Activated T-cell treated with anti-CD3 and anti-CD28 coated beads, Interleukin-2, amount 50 U/mL, for 1 hour (primary cell): ENCODE measurements around the gene EHHADH.
"Not testable (repeated sequence)": the region's sequence is repeated elsewhere in the genome, so short reads cannot be mapped to it uniquely, and the experiment has no call there.

Experiments
- DNase-seq: peaks from one replicate; pipeline ENCODE4 v3.0.0-alpha.2; 2020

The EHHADH gene

DNA sequence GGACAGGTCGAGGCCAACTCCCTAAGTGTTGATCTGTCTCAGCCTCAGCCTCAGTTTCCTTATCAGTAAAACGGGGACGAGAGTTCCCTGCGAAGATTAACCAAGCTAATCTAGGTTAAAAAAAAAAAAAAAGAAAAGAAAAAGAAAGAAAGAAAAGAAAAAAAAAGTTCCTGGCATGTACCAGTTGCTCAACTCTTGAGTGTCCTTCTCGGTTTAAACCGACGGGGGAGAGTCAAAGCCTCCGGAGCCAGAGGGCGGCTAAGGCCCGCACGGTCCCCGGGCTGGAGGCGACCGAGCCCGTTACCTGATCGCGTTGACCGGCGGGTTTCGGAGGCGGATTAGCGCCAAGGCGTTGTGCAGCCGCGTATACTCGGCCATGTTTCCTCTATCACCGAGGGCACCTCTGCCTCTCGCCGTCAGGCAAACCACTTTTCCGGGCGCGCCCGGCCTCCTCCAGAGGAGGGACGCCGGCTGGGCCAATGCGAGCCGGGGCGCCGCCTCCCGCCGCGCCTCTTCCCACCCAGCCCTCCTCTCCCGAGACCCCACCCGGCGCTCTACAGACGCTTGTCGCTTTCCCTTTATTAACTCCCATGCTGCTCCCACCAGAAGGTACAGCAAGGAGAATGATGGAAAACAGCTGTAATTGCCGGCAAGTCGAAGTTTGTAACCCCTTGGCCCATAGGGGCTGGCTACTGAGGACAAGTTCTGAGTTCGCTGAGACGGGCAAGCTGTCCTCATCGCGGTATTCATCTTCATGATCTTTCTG is at the start of gene EHHADH:
EHHADH (minus strand) TSS at position 405 of the 766 bp plus-strand sequence; CDS start at position 378, 27 bp downstream.
- peak; percentile 65 for DNase-seq

DNA sequence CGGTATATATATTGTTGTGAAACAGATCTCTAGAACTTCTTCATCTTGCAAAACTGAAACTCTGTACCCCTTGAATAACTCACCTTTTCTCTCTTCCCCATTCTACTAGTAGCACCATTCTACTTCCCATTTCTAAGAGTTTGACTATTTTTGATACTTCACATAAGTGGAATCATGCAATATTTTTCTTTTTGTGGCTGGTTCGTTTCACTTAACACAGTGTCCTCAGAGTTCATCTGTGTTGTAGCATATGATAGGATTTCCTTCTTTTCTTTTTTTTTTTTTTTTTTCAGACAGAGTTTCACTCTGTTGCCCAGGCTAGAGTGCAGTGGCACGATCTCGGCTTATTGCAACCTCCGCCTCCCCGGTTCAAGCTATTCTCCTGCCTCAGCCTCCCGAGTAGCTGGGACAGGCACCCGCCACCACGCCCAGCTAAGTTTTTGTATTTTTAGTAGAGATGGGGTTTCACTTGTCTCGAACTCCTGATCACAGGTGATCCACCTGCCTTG is 46.1 kb upstream of the EHHADH start:
- DNase-seq = not testable (repeated sequence)

DNA sequence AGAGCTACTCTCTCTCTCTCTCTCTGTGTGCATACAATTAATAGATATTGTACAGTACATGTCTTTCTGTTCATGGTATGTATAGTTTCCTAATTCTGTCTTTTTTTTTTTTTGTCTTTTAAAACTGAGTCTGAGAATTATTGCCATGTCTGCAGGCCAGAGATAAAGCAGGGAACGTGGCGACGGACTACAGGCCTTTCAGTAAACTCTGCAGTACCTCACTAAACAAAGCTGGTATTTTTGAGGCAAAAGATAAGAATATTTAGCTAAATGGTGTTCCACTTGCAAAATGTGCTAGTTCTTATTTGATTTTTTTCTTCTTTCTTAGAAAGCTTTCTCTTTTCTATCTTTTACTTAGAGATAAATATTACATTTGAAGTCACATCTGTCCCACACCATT is 44.0 kb upstream of the EHHADH start:
- no peak for DNase-seq

DNA sequence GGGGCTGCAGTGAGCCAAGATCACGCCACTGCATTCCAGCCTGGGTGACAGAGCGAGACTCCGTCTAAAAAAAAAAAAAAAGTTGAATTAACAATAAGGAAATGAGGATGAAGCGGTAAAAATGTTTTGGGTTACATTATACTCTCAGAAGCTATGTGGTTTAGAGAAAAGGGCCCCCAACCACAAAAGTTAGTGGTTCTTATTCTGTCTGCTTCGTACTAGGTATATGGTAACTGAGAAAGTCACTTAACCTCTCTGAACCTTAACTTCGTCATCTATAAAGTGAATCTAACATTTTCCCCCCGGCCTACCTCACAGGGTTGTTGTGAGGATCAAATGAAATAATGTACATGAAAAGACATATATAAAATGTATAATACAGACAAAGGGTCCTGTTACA is 38.4 kb upstream of the EHHADH start:
- DNase-seq = no peak

DNA sequence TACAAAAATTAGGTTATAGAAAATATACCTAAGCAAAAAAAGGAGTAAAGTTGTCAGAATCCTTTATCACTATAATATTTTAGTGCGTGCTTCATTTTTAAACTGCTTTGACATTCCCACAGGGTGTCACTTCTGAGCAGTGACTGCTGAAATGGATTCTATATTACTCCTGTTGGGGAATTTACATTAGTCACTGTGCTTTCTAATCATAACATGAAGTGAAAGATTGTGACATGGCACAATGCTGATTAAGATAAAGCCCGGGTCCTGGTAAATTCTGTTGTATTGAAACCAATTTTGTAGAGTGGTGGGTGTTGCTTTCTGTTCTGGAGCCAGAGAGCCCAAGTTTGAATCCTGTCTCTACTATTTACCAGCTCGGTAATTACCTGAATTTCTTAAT is 36.4 kb upstream of the EHHADH start:
- DNase-seq = no peak

DNA sequence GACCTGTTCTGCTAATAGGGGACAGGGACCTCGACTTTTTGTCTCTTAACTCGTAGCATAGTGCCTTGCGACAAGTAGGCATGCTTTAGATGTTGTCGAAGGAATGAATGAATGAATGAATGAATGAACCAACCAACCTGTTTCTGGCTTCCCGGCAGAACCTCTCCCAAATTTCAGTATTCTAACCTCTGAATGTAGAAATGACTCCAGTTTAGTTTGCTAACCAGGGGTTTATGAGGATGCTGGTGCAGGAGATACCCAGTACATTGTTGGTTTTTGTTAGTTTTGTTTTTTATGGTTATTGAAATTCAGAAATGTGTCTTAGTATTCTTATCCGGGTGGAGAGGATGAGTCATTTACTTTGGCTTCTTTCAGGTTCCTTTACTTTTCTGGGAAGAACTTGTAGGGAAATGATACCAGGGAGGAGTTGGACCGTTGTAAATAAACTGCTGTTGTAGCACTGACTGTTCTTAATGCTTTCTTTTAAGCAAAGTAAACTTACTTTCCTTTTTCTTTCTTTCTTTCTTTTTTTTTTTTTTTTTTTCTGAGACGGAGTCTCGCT is 29.6 kb upstream of the EHHADH start:
- no peak for DNase-seq

DNA sequence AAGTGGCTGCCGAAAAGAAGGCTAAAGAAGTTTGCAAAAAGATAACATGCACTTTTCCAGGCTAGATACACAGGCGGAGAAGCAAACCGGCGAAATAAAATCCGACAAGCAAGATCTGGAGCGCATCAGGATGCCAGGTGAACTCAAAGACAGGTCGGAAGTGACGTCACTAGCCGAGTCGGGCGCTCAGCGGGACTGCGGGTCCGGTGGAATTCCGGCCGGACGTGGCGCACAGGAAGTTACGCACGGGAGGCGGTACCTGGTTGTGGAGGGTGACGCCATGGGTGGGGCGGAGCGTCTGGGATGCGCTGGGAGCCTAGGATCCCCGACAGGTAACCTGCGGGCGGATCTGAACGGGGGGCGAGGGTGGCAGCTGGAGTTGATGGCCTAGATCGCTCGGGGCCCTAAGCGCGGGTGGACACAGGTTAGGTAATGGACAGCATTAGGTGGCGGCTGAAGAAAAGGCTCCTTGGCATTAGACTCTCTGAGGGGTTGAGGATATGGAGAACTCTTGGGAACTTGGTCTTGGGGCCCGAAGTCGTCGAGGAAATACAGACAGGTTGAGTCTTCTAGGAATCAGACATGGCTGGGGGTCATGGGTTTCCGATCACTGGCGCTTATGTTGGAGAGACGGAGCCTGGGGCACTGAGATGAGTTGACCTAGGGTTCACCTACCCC is 29.0 kb upstream of the EHHADH start:
- DNase-seq = peak; percentile 94

DNA sequence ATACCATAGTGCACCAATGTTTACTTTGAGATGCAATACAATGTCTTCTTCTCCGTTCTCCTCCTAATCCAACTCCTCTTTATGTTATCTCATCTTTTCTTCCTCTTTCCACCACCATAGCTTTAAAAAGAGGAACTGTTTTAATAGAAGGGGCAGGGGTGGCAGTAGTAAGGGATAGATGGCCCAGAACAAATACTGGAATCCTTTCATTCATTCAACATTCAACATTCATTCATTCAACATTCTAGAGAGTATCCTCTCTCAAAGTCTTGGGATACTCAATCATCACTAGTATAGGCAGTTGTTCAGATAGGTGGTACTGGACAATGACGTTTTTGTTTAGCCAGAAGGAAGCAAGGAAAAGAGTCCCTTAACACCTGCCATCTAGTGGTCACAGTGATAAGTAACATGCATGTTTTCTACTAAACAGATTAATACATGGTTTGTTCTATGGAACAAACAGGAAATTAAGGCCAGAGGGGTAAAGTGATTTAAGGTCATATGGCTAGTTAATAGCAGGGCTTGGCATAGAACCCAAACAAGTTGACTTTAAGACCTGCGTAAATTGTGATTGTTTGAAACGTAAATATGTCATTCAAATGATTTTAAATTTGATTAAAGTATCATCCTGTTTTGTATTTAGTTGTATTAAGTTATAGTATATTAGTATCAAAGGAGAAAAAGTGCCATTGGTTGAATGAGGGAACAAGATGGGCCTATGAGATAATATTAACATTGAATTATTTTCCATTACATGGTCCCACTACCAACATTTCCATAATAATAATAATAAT is 26.9 kb upstream of the EHHADH start:
- no peak for DNase-seq

DNA sequence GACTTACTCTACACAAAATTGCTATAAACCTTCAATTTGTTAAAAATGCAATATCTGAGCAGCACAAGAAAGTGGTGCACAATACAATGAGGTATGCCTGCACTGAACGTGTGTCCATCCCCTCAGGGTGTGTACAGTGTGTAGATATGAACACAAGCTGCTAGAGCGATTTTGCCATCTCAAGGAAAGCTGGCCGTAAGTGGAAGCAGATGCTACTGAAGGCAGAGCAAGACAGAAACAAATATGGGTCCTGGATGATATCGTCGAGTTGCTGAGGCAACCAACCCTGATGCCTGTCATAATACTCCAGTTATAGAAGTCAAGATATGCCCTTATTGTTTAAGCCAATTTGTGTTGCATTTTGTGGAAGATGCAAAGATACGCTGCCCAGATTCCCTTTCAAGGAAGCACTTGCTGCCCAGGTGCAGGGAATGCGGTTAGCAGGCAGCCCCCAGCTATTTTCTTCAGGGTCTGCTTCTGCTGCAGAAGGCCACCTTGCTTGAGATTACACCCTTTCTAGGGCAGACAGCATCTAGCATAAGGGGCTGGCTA is 25.8 kb upstream of the EHHADH start:
- DNase-seq = no peak

DNA sequence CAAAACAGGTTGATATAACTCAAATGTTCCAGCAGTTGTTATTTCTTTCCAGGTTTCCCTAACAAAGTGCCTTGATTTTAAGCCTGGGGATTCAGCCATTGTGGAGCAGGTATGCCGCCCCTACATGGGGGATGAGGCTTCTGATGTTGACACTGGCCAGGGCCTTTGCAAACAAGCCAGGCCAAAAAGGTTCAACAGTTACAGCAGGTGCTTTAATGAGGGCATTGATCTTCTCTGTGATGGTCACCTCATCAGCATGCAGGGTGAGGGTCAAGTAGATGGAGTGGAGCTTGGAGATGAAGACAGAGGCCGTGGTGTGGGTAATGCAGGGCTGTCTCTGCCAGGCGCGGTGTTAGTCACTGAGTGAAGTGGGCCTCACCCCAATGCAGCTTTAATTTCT is 22.6 kb upstream of the EHHADH start:
- DNase-seq = no peak

DNA sequence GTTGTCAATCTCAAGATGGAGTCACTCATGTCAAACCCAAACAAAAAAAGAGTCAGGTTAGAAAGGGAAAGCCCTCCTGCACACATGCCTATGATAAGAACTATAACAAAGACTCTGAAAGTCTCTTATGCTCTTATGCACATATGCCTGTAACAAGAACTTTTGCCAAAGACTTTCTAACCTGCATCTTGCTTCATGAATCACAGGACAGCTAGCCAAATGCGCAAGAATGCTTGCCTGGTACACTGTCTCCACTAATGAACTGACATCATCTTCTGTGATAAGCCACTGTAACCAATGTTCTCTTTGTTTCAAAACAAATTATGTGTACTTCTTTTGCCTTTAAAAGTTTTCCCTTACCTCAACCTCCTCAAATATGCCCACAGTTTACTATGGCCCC is 18.2 kb upstream of the EHHADH start:
- DNase-seq = no peak

DNA sequence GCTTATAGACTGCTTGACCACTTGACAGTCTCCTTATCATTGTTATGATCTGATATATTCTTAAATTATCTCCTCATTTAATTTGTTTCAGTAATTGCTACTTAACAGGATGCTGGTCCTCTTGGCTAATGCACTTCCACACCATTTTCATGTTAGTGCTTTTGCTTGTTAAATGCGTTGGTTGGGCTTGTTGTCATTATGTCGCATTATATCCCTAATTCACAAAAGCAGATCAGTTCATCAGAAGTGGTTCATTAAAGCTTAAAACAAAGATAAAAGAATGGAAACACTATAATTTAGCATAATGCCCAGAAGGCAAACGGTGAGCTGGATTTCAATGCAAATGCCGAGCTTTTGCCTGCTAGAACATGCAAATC is 17.1 kb upstream of the EHHADH start:
- no peak for DNase-seq

DNA sequence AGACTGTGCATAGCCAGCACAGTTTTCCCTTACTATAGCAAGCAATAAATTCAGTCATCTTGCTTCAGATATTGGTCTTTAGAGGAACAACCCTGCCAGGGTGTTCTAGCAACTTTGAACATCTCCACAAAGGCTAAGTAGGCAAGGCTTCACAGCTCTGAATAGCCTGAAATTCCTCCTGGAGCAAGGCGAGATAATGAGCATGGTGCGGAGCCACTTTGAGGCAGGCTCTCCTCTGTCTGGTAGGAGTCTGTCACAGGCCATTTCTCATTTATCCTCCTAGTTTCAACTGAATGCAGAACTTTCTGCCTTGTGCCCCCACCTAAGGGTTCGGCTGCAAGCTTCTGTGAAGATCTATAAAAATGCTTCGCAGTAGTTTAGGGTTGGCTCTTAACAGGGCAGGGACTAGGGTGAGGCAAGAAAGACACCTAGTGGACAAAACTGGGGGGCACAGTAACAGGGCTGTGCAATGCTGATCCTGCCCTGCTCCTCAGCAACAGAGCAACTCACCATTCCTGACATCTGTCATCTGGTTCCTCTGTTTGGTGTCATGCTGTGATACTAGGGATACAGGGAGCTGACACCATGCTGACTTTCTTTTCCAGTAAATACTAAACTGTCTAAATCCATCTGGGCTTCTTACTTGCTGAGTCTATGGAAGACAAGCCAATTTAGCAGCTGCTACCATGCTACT is 16.6 kb upstream of the EHHADH start:
- DNase-seq = no peak

DNA sequence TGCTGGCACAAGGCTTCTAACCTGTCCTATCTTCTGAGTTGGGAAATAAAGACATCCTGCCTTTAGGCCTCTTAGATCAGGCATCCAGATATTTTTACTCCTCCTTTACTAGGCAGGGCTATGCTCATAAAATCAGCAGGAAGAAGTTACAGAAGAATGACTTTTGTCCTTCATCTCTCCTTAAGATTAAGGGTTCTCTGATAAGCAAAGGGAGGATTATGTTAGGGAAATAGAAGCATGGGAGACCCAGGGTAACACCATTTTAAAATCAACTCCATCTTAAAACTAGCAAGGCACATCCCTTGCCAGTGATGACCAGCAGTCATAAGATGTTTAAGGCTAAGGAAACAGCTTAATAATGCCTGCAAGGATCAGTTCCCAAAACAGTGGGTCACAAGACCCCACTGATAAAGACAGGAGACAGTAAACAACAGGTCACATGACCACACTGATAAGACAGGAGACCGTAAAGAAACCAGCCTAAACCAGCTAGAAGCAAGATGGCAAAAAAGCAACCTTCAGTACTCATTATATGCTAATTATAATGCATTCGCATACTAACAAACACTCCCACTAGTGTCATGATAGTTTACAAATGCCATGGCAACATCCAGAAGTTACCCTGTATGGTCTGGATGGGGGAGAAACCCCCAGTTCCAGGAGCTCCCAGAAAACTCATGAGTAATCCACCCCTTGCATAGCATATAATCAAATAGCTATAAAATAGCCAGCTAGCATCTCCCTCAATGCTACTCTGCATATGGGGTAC is 14.5 kb upstream of the EHHADH start:
- DNase-seq = no peak

DNA sequence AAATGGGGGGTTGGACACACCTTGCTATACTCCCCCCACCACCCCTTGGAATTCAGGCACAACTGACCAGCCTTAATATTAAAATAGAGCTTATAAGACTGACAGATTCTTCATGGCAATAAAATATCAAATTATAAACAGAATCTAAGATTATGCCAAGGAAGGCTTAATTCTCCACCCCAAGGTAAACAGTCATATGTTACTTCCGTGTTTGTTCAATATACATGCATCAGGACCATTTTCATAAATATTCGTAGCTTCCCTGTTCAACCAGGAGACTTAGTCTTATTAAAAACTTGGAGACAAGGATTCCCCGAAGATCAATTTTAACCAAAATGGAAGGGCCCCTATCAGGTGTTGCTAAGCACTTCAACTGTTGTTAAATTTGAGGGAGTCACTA is 13.3 kb upstream of the EHHADH start:
- DNase-seq = no peak

DNA sequence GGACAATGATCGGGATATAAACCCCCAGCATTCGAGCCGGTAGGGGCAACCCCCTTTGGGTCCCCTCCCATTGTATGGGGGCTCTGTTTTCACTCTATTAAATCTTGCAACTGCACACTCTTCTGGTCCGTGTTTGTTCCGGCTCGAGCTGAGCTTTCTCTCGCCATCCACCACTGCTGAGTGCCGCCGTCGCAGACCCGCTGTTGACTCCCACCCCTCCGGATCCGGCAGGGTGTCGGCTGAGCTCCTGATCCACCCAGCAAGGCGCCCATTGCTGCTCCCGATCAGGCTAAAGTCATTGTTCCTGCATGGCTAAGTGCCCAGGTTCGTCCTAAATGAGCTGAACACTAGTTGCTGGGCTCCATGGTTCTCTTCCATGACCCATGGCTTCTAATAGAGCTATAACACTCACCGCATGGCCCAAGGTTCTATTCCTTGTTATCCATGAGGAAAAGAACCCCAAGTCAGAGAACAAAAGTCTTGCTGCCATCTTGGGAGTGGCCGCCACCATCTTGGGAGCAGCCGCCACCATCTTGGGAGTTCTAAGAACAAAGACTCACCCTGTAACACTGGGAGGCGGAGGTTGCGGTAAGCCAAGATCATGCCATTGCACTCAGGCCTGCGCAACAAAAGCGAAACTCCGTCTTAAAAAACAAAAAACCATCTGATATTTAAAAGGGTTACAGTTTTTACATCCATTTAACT is 11.2 kb upstream of the EHHADH start:
- DNase-seq = no peak

DNA sequence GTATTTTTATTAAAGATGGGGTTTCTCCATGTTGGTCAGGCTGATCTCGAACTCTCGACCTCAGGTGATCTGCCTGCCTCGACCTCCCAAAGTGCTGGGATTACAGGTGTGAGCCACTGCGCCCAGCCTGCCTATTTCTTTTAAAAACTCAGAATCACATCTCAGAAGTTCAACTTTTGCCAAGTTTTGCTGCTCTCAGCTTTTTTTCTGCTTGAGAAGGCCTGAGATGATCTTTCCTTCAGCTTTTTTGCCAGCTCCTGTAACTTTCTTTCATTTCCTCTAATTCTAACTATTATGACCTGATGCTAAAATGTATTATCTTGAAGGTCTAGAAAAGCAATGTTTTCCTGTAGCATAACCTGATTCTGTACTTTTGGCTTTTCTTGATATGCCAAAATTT is 9.6 kb upstream of the EHHADH start:
- DNase-seq = no peak

DNA sequence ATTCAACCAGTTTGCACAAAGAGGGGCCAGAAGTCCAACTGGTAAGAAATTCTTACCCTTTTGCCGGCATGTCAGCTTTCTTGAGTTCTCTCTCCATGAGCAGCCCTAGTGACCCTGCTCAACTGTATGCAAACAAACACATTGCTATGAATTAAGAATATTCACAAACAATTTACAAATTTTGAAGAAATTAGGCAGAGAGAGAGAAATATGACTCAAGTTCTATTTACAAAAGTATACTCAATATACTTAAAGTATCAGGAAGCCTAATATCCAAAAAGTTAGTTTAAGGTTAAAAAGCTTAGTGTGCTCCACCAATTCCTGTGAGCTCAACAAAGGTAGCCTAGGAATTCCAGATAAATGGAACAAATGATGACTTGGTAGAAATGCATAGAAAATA is 3.5 kb upstream of the EHHADH start:
- no peak for DNase-seq

DNA sequence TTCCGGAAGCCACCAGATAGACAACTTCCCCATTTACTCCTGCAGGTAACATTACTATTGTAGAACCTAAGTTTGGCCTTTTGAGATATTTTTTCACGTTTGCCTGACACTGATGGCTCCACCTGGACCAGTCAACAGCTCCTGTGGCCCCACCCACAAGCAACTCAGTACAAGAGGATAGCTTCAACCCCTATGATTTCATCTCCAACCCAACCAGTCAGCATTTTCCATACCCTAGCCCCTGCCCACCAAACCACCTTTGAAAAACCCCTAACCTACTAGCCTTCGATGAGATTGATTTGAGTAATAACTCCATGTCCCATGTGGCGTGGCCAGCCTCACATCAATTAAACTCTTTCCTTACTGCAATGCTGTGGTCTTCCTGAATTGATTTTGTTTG is 950 bp upstream of the EHHADH start:
- no peak for DNase-seq

DNA sequence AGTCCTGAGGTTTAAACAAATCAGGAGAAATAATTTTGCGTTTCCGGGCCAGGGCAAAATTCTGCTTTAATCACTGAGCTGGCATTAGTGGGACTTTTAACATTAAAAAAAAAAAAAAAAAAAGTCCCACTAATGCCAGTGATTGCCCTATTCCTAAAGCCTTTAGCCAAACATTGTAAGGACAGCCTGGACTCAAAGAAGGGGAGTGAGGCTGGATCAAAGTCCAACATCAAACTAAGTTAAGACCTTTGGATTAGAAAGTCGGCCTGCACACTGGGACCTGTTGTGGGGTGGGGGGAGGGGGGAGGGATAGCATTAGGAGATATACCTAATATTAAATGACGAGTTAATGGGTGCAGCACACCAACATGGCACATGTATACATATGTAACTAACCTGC is 716 bp downstream of the EHHADH start:
- DNase-seq = not testable (repeated sequence)

DNA sequence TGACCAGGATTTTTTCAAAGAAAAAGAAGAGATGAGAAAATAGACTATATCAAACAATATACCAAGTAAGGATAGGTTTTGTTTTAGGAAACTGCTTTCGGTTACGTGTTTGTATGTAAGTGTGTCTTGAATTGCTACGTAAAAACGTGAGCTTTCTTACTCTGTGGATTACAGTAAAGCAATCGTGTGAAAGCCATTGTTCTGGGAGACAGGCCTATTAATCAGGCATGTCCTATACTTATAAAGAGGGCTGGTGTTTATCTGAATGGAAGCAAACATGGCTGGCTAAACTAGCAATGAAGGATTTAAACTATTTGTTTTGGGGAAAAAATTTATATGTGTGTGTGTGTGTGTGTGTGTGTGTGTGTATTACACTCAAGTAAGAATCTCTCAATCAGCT is 2.6 kb downstream of the EHHADH start:
- no peak for DNase-seq
